ENCODE data around the gene RPL18A.
A peak's percentile ranks its signal among the peaks of the same experiment; 100 is the strongest.

RPL18A gene

GRCh38 chr19:17846146-17846545 is 13.6 kb upstream of the RPL18A start:
- H2AFZ ChIP-seq (ENCODE audit: low read depth, low read length) = no peak overlapping the region
- H3K27me3 ChIP-seq (ENCODE audit: insufficient read depth, low read length) = no peaks in the 10 kb centered on the region
- H3K36me3 ChIP-seq (ENCODE audit: insufficient read depth, low read length) = no peaks in the 10 kb centered on the region
- H3K4me1 ChIP-seq (ENCODE audit: insufficient read depth, low read length) = peaks cover 2% of the 10 kb centered on the region
- H3K9me3 ChIP-seq (ENCODE audit: low read length) = no peaks in the 10 kb centered on the region
- no peak overlapping the region for H3K4me3 ChIP-seq (ENCODE audit: low read length)

- H2AFZ ChIP-seq (ENCODE audit: low read depth, low read length) = peak within 1 kb of the TSS; percentile 57
- H3K36me3 ChIP-seq (ENCODE audit: insufficient read depth, low read length) = no peaks in the 10 kb centered on the region
- H3K9me3 ChIP-seq (ENCODE audit: low read length) = no peaks in the 10 kb centered on the region
- no peak within 1 kb of the TSS for H3K4me3 ChIP-seq (ENCODE audit: low read length)
- no peaks in the 10 kb centered on the region for H3K4me1 ChIP-seq (ENCODE audit: insufficient read depth, low read length)
- no peaks in the 10 kb centered on the region for H3K27me3 ChIP-seq (ENCODE audit: insufficient read depth, low read length)
Observed at GRCh38 chr19:17847538-17848366, 12.0 kb upstream of the RPL18A start, which contains the start of gene JAK3. Gene JAK3, minus strand, starts transcription at chr19:17847982. Its CDS starts 3,565 bp downstream, at chr19:17844417.

GRCh38 chr19:17848595-17849292 is 11.0 kb upstream of the RPL18A start:
- Histone ChIP-seq H3K9me3 (ENCODE audit: low read length) (no peaks in the 10 kb centered on the region), H3K36me3 (ENCODE audit: insufficient read depth, low read length) (no peaks in the 10 kb centered on the region), H3K4me3 (ENCODE audit: low read length) (no peak overlapping the region), H3K4me1 (ENCODE audit: insufficient read depth, low read length) (no peaks in the 10 kb centered on the region), H2AFZ (ENCODE audit: low read depth, low read length) (no peak overlapping the region), H3K27me3 (ENCODE audit: insufficient read depth, low read length) (no peaks in the 10 kb centered on the region)

GRCh38 chr19:17854061-17854460 is 5.6 kb upstream of the RPL18A start:
- H3K36me3 ChIP-seq (ENCODE audit: insufficient read depth, low read length) = no peaks in the 10 kb centered on the region
- no peaks in the 10 kb centered on the region for H3K9me3 ChIP-seq (ENCODE audit: low read length)
- peaks cover 2% of the 10 kb centered on the region for H3K27me3 ChIP-seq (ENCODE audit: insufficient read depth, low read length)
- H2AFZ ChIP-seq (ENCODE audit: low read depth, low read length) = no peak overlapping the region
- no peak overlapping the region for H3K4me3 ChIP-seq (ENCODE audit: low read length)
- H3K4me1 ChIP-seq (ENCODE audit: insufficient read depth, low read length) = no peaks in the 10 kb centered on the region

GRCh38 chr19:17855280-17856152 is 4.2 kb upstream of the RPL18A start:
- peaks cover 2% of the 10 kb centered on the region for H3K4me1 ChIP-seq (ENCODE audit: insufficient read depth, low read length)
- no peak overlapping the region for H2AFZ ChIP-seq (ENCODE audit: low read depth, low read length)
- no peaks in the 10 kb centered on the region for H3K9me3 ChIP-seq (ENCODE audit: low read length)
- peaks cover 2% of the 10 kb centered on the region for H3K27me3 ChIP-seq (ENCODE audit: insufficient read depth, low read length)
- no peak overlapping the region for H3K4me3 ChIP-seq (ENCODE audit: low read length)
- H3K36me3 ChIP-seq (ENCODE audit: insufficient read depth, low read length) = peaks cover under 1% of the 10 kb centered on the region

GRCh38 chr19:17860331-17860992 is 752 bp downstream of the RPL18A start:
- H3K27me3 ChIP-seq (ENCODE audit: insufficient read depth, low read length) = no peaks in the 10 kb centered on the region
- H3K4me1 ChIP-seq (ENCODE audit: insufficient read depth, low read length) = peaks cover 15% of the 10 kb centered on the region
- no peak overlapping the region for H2AFZ ChIP-seq (ENCODE audit: low read depth, low read length)
- H3K4me3 ChIP-seq (ENCODE audit: low read length) = peak overlapping the region; percentile 99
- no peaks in the 10 kb centered on the region for H3K9me3 ChIP-seq (ENCODE audit: low read length)
- H3K36me3 ChIP-seq (ENCODE audit: insufficient read depth, low read length) = peaks cover 43% of the 10 kb centered on the region

GRCh38 chr19:17860993-17861360 is 1.3 kb downstream of the RPL18A start:
- H3K4me1 ChIP-seq (ENCODE audit: insufficient read depth, low read length) = peaks cover 15% of the 10 kb centered on the region
- peaks cover 46% of the 10 kb centered on the region for H3K36me3 ChIP-seq (ENCODE audit: insufficient read depth, low read length)

GRCh38 chr19:17861542-17862402 is 2.1 kb downstream of the RPL18A start:
- no peak overlapping the region for H2AFZ ChIP-seq (ENCODE audit: low read depth, low read length)
- H3K27me3 ChIP-seq (ENCODE audit: insufficient read depth, low read length) = no peaks in the 10 kb centered on the region
- no peaks in the 10 kb centered on the region for H3K9me3 ChIP-seq (ENCODE audit: low read length)
- peak overlapping the region; percentile 99 for H3K4me3 ChIP-seq (ENCODE audit: low read length)
- peaks cover 46% of the 10 kb centered on the region for H3K36me3 ChIP-seq (ENCODE audit: insufficient read depth, low read length)
- H3K4me1 ChIP-seq (ENCODE audit: insufficient read depth, low read length) = peaks cover 15% of the 10 kb centered on the region

More at GRCh38 chr19:17860993-17861360, 1.3 kb downstream of the RPL18A start:
- Histone ChIP-seq H3K4me3 (ENCODE audit: low read length) (peak overlapping the region; percentile 99), H3K9me3 (ENCODE audit: low read length) (no peaks in the 10 kb centered on the region), H3K27me3 (ENCODE audit: insufficient read depth, low read length) (no peaks in the 10 kb centered on the region), H2AFZ (ENCODE audit: low read depth, low read length) (no peak overlapping the region)

- Histone ChIP-seq H3K36me3 (ENCODE audit: insufficient read depth, low read length) (peaks cover 46% of the 10 kb centered on the region), H3K4me3 (ENCODE audit: low read length) (no peak overlapping the region), H3K9me3 (ENCODE audit: low read length) (no peaks in the 10 kb centered on the region), H3K4me1 (ENCODE audit: insufficient read depth, low read length) (peaks cover 15% of the 10 kb centered on the region), H3K27me3 (ENCODE audit: insufficient read depth, low read length) (no peaks in the 10 kb centered on the region), H2AFZ (ENCODE audit: low read depth, low read length) (no peak overlapping the region)
Observed at GRCh38 chr19:17862711-17863519, 3.2 kb downstream of the RPL18A start.

GRCh38 chr19:17863520-17864182 is 3.9 kb downstream of the RPL18A start:
- peaks cover 15% of the 10 kb centered on the region for H3K4me1 ChIP-seq (ENCODE audit: insufficient read depth, low read length)
- no peak overlapping the region for H2AFZ ChIP-seq (ENCODE audit: low read depth, low read length)

More at GRCh38 chr19:17863520-17864182, 3.9 kb downstream of the RPL18A start:
- Histone ChIP-seq H3K9me3 (ENCODE audit: low read length) (no peaks in the 10 kb centered on the region), H3K36me3 (ENCODE audit: insufficient read depth, low read length) (peaks cover 46% of the 10 kb centered on the region), H3K27me3 (ENCODE audit: insufficient read depth, low read length) (no peaks in the 10 kb centered on the region), H3K4me3 (ENCODE audit: low read length) (no peak overlapping the region)

Data from neuron (in vitro differentiated cells).